H1 (cell line): Measurements from ENCODE around the gene ALDH3A1. TPM values are rescaled to one million over a fixed set of nuclear protein-coding genes. Genes with fewer than 3 reads are reported as not detected.
A peak's percentile ranks its signal among the peaks of the same experiment; 100 is the strongest.

Source experiments
- CTCF ChIA-PET: fragments of 300-600 bp; sonication (Branson Sonifier 250); formaldehyde crosslinking; loops from one replicate; lab custom pipeline; 2021; ENCODE audit not compliant: partially characterized antibody; lab: Charles Lee
- POLR2A ChIA-PET: fragments of 300-600 bp; sonication (Branson Sonifier 250); formaldehyde crosslinking; loops from one replicate; lab custom pipeline; 2021; ENCODE audit warnings: inconsistent platforms; ENCODE audit not compliant: partially characterized antibody; lab: Charles Lee
- DNase-seq, 2 experiments: peaks; one replicate each; pipeline versions ENCODE4 v3.0.0 to v3.0.0-alpha.2; 2010 to 2022; ENCODE audit warnings: low spot score in 2 of 2, low read depth in 1 of 2, mixed read lengths in 1 of 2
- FAIRE-seq: peaks from 2 replicates; lab custom pipeline; 2011; peaks lifted over from hg19 to GRCh38; lab: Jason Lieb, UNC
- H2AFZ ChIP-seq: 2 replicates; pipeline ENCODE4 v1.8.1; 2012; ENCODE audit warnings: low read length, inconsistent platforms
- H2AK5ac ChIP-seq: 2 replicates; pipeline ENCODE4 v1.6.1; 2013; ENCODE audit warnings: low read depth, low read length
- H2BK120ac ChIP-seq: replicated peaks from 2 replicates; pipeline ENCODE3; 2013; ENCODE audit warnings: low read depth, low read length, inconsistent platforms
- H2BK12ac ChIP-seq: 2 replicates; pipeline ENCODE4 v1.6.1; 2013; ENCODE audit warnings: low read depth, low read length
- H2BK15ac ChIP-seq: 2 replicates; pipeline ENCODE4 v1.6.1; 2013; ENCODE audit warnings: low read length
- H2BK20ac ChIP-seq: 2 replicates; pipeline ENCODE4 v1.6.1; 2013; ENCODE audit warnings: low read length
- H2BK5ac ChIP-seq: 2 replicates; pipeline ENCODE4 v1.6.1; 2013; ENCODE audit warnings: low read depth, low read length
- H3K14ac ChIP-seq: 2 replicates; pipeline ENCODE4 v1.6.1; 2013; ENCODE audit warnings: inconsistent platforms; ENCODE audit not compliant: insufficient read length
- H3K18ac ChIP-seq: 2 replicates; pipeline ENCODE4 v1.6.1; 2013; ENCODE audit warnings: low read length; ENCODE audit errors: extremely low read depth
- H3K23ac ChIP-seq: 2 replicates; pipeline ENCODE4 v1.6.1; 2013; ENCODE audit warnings: inconsistent platforms; ENCODE audit not compliant: insufficient read length
- H3K23me2 ChIP-seq: 2 replicates; pipeline ENCODE4 v1.6.1; 2013; ENCODE audit warnings: low read depth, low read length
- H3K27ac ChIP-seq: 2 replicates; pipeline ENCODE4 v1.6.1; 2011; ENCODE audit warnings: low read depth, low read length, inconsistent platforms
- H3K27me3 ChIP-seq, 4 experiments: replicated peaks in 1 of 4; 1 replicate in 1 of 4; 2 replicates in 3 of 4; pipeline versions ENCODE4 v1.6.1 to v1.8.1; 2011 to 2013; ENCODE audit warnings: low read length in 3 of 4, mild to moderate bottlenecking in 3 of 4, inconsistent platforms in 2 of 4, mixed read lengths in 2 of 4, moderate library complexity in 1 of 4; ENCODE audit not compliant: control insufficient read depth in 3 of 4, insufficient read depth in 3 of 4; ENCODE audit errors: extremely low read depth in 1 of 4
- H3K36me3 ChIP-seq, 4 experiments: 2 replicates each; pipeline versions ENCODE4 v1.6.1 to v1.8.1; 2011 to 2013; ENCODE audit warnings: mild to moderate bottlenecking in 4 of 4, low read length in 3 of 4, moderate library complexity in 2 of 4, control low read depth in 1 of 4, inconsistent platforms in 1 of 4; ENCODE audit not compliant: insufficient read depth in 4 of 4, control insufficient read depth in 2 of 4
- H3K4ac ChIP-seq: replicated peaks from 2 replicates; pipeline ENCODE3; 2013; ENCODE audit warnings: low read length, low read depth, mixed read lengths, inconsistent platforms; ENCODE audit not compliant: insufficient read length
- H3K4me1 ChIP-seq, 4 experiments: replicated peaks in 1 of 4; 1 replicate in 1 of 4; 2 replicates in 3 of 4; pipeline versions ENCODE4 v1.6.1 to v1.8.1; 2011 to 2013; ENCODE audit warnings: low read length in 3 of 4, inconsistent platforms in 2 of 4, mixed read lengths in 1 of 4; ENCODE audit not compliant: insufficient read depth in 4 of 4, control insufficient read depth in 3 of 4
- H3K4me2 ChIP-seq, 2 experiments: 2 replicates each; pipeline versions ENCODE4 v1.6.1 to v1.8.1; 2011 to 2013; ENCODE audit warnings: low read depth in 2 of 2, low read length in 2 of 2, control low read depth in 1 of 2, inconsistent platforms in 1 of 2, mild to moderate bottlenecking in 1 of 2; ENCODE audit not compliant: insufficient read depth in 1 of 2
- H3K4me3 ChIP-seq, 4 experiments: fragments of 200-600, 300-600 bp in 1 of 4; sonication (generic), shearing (Covaris generic), sonication (Bioruptor Twin) in 1 of 4; 2 replicates each; pipeline versions ENCODE4 v1.5.1 to v1.8.1; 2011 to 2016; ENCODE audit warnings: low read length in 4 of 4, low read depth in 3 of 4, control low read depth in 2 of 4, inconsistent platforms in 2 of 4, mild to moderate bottlenecking in 2 of 4, mixed read lengths in 1 of 4, moderate library complexity in 1 of 4; ENCODE audit not compliant: insufficient read depth in 2 of 4; ENCODE audit errors: extremely low read depth in 1 of 4
- H3K56ac ChIP-seq: replicated peaks from 2 replicates; pipeline ENCODE3; 2013; ENCODE audit warnings: low read depth, mild to moderate bottlenecking, mixed read lengths, low read length, inconsistent platforms; ENCODE audit not compliant: insufficient read length
- H3K79me1 ChIP-seq: 2 replicates; pipeline ENCODE4 v1.6.1; 2013; ENCODE audit warnings: low read depth, low read length, control low read depth
- H3K79me2 ChIP-seq, 2 experiments: 2 replicates each; pipeline versions ENCODE4 v1.6.1 to v1.8.1; 2012 to 2013; ENCODE audit warnings: low read length in 2 of 2, mild to moderate bottlenecking in 2 of 2, inconsistent platforms in 1 of 2; ENCODE audit not compliant: insufficient read depth in 2 of 2, control insufficient read depth in 1 of 2
- H3K9ac ChIP-seq, 4 experiments: replicated peaks in 1 of 4; 1 replicate in 1 of 4; 2 replicates in 3 of 4; pipeline versions ENCODE4 v1.6.1 to v1.8.1; 2011 to 2013; ENCODE audit warnings: low read depth in 3 of 4, low read length in 3 of 4, control low read depth in 2 of 4, mild to moderate bottlenecking in 2 of 4, moderate library complexity in 2 of 4, inconsistent platforms in 1 of 4; ENCODE audit errors: extremely low read depth in 1 of 4
- H3K9me3 ChIP-seq, 2 experiments: 2 replicates each; pipeline versions ENCODE4 v1.6.1 to v1.8.1; 2012 to 2013; ENCODE audit warnings: mild to moderate bottlenecking in 2 of 2, moderate library complexity in 2 of 2, control low read depth in 1 of 2, inconsistent platforms in 1 of 2, low read depth in 1 of 2, low read length in 1 of 2, mixed read lengths in 1 of 2; ENCODE audit not compliant: insufficient read depth in 2 of 2
- H4K20me1 ChIP-seq, 2 experiments: replicated peaks in 1 of 2; 2 replicates each; pipeline versions ENCODE3 to v1.8.1; 2011 to 2013; ENCODE audit warnings: inconsistent platforms in 2 of 2, low read length in 2 of 2, mild to moderate bottlenecking in 1 of 2; ENCODE audit not compliant: insufficient read depth in 2 of 2, control insufficient read depth in 1 of 2
- H4K5ac ChIP-seq: 2 replicates; pipeline ENCODE4 v1.6.1; 2013; ENCODE audit warnings: low read length, low read depth, mixed read lengths, inconsistent platforms; ENCODE audit not compliant: insufficient read length
- H4K8ac ChIP-seq: 2 replicates; pipeline ENCODE4 v1.8.0; 2013; ENCODE audit warnings: mild to moderate bottlenecking, moderate library complexity, low read length, inconsistent platforms; ENCODE audit not compliant: insufficient read depth; ENCODE audit errors: extremely low read depth
- H4K91ac ChIP-seq: replicated peaks from 2 replicates; pipeline ENCODE3; 2013; ENCODE audit warnings: low read length, mixed read lengths, inconsistent platforms; ENCODE audit not compliant: insufficient read length
- ATF3 ChIP-seq: IDR thresholded peaks from 2 replicates; pipeline ENCODE4 v1.6.1; 2011; ENCODE audit warnings: low read depth, mild to moderate bottlenecking, low read length; ENCODE audit not compliant: insufficient read depth
- E2F6 ChIP-seq: IDR thresholded peaks from 2 replicates; pipeline ENCODE4 v1.6.1; 2012; ENCODE audit warnings: inconsistent platforms
- MAX ChIP-seq: IDR thresholded peaks from 2 replicates; pipeline ENCODE4 v1.6.1; 2012; ENCODE audit warnings: inconsistent platforms
- TEAD4 ChIP-seq: IDR thresholded peaks from 2 replicates; pipeline ENCODE4 v1.6.1; 2012; ENCODE audit warnings: low read depth, low read length, inconsistent platforms, mixed read lengths
- WGBS, 2 experiments: shearing (Covaris generic) in 1 of 2; methylation state at CpG; one replicate each; pipeline versions ENCODE4 v1.1.6 to v1.1.7; 2013 to 2015; ENCODE audit warnings: low lambda C conversion rate in 2 of 2, mixed read lengths in 2 of 2, inconsistent platforms in 1 of 2, low coverage in 1 of 2, missing lambda C conversion rate in 1 of 2; ENCODE audit not compliant: insufficient replicate concordance in 2 of 2, insufficient coverage in 1 of 2, insufficient read length in 1 of 2; ENCODE audit errors: extremely low coverage in 1 of 2, missing lambda C conversion rate in 1 of 2; 5-methylcytosine and 5-hydroxymethylcytosine counted together
- polyA plus RNA-seq, 7 experiments: library from polyadenylated mRNA; depleted of rRNA in 3 of 7; stranded (reverse) in 5 of 7; unstranded in 2 of 7; fragments of >200 nt in 5 of 7; fragments of 200-250 nt in 2 of 7; gene quantifications; 1 replicate in 5 of 7; 2 replicates in 1 of 7; 4 replicates in 1 of 7; pipeline versions ENCODE4 v1.2.1 to v1.2.3, GENCODE V29; 2011 to 2013; ENCODE audit warnings: missing spikeins in 2 of 7, mixed read lengths in 2 of 7
- total RNA-seq: library from RNA; stranded (reverse); fragmentation: NEBNext Ultra II Directional; extraction: Animal tissue kit (Norgen Biotek cat#: 25700); gene quantifications from 2 replicates; pipeline ENCODE4 v1.2.1, GENCODE V29; 2021

The ALDH3A1 gene
- total and polyA plus RNA-seq, 2 of the 8 experiments (the other 6 are each of a cell fraction or from before 2014, with no cell fraction given): 0.37 to 1.4 TPM

- no peak overlapping the region for H3K4me3 ChIP-seq
- TF ChIP-seq E2F6 (peak; percentile 76), MAX (0 out of 2 replicates have a peak, but pooled peaks have one; percentile 43), ATF3 (no peak), TEAD4 (peak; percentile 24; the same call in 1 of the 2 replicates)
- H3K36me3 ChIP-seq: no peaks in the 10 kb centered on the region
- 0 out of 4 replicates have a peak overlapping the region, but pooled peaks of 1 of the 2 experiments have one; percentile 4 for H3K4me2 ChIP-seq
- H3K9me3 ChIP-seq: no peaks in the 10 kb centered on the region
- H4K91ac ChIP-seq: peak overlapping the region; percentile 2
- no peak overlapping the region for H2AK5ac ChIP-seq
- peak overlapping the region; percentile 61; the same call in 1 of the 2 replicates for H2BK5ac ChIP-seq
- no peaks in the 10 kb centered on the region for H3K79me2 ChIP-seq
- peak overlapping the region; percentile 76; the same call in 1 of the 2 replicates for H2BK12ac ChIP-seq
- H2BK120ac ChIP-seq: no peak overlapping the region
- no peak overlapping the region for H3K27ac ChIP-seq
- no peak overlapping the region for H4K5ac ChIP-seq
- no peak overlapping the region for H3K9ac ChIP-seq
- DNase-seq (no peak), FAIRE-seq (no peak)
- 86% methylated on average over 16 of the region's 17 CpGs; no CpG with 5 or more reads in 1 of the 2 experiments for WGBS, 2 experiments
- no peaks in the 10 kb centered on the region for H3K27me3 ChIP-seq
- no peak overlapping the region for H4K8ac ChIP-seq
- no peak overlapping the region for H3K23ac ChIP-seq
- CTCF ChIA-PET: interaction anchor here (0.8 to 1.1 kb wide), 3 partner anchors 29 to 41 kb away, joined by 3 to 4 read pairs (median 3); no protein-coding TSS in a partner anchor
- H2AFZ ChIP-seq: no peak overlapping the region
- no peak overlapping the region for H3K56ac ChIP-seq
- H2BK15ac ChIP-seq: no peak overlapping the region
- no peak overlapping the region for H3K14ac ChIP-seq
- H3K23me2 ChIP-seq: no peaks in the 10 kb centered on the region
- H2BK20ac ChIP-seq: no peak overlapping the region
- no peaks in the 10 kb centered on the region for H4K20me1 ChIP-seq
- H3K4me1 ChIP-seq: peaks cover 9 to 31% (median 20%) of the 10 kb centered on the region in 4 experiments
- H3K4ac ChIP-seq: peak overlapping the region; percentile 92
- H3K79me1 ChIP-seq: no peaks in the 10 kb centered on the region
- POLR2A ChIA-PET: interaction anchor here (0.5 to 1.3 kb wide), 3 partner anchors 52 to 236 kb away, joined by 3 to 4 read pairs (median 3); no protein-coding TSS in a partner anchor
- H3K18ac ChIP-seq: peak overlapping the region; percentile 32; the same call in 1 of the 2 replicates
These were observed 44.1 kb downstream of the ALDH3A1 start for GRCh38 chr17:19703828-19704613.
